Measurements from ENCODE around the gene QDPR. TPM values are rescaled to one million over a fixed set of nuclear protein-coding genes. Genes with fewer than 3 reads are reported as not detected.

The QDPR gene
- total and polyA plus RNA-seq, 4 donors: 23.4 to 45.4 (median 31.4) TPM

GRCh38 chr4:17534705-17535104 lies 22.8 kb upstream of the QDPR start:
- no peaks in the 10 kb centered on the region for H3K36me3 ChIP-seq (ENCODE audit: control insufficient read depth in 4 of 4, insufficient read depth in 4 of 4, low read length in 4 of 4)
- no peak overlapping the region for H3K4me3 ChIP-seq
- ATAC-seq (ENCODE audit: insufficient read depth, low FRiP score) (no peak), DNase-seq (no peak)
- no peaks in the 10 kb centered on the region for H3K4me1 ChIP-seq (ENCODE audit: control insufficient read depth in 5 of 5, insufficient read depth in 5 of 5, low read length in 5 of 5)
- WGBS, 2 donors: 94 to 100% methylated on average over 4 of the region's 4 CpGs
- H3K27me3 ChIP-seq (ENCODE audit: control insufficient read depth in 3 of 3, insufficient read depth in 3 of 3, low read length in 2 of 3): no peaks in the 10 kb centered on the region
- no peak overlapping the region for H3K27ac ChIP-seq (ENCODE audit: low read depth in 1 of 2, low read length in 1 of 2)
- H3K9me3 ChIP-seq (ENCODE audit: control insufficient read depth in 4 of 4, insufficient read depth in 3 of 4, low read length in 3 of 4): no peaks in the 10 kb centered on the region
- no peak overlapping the region for H3K9ac ChIP-seq (ENCODE audit: insufficient read depth in 1 of 2, low read length in 2 of 2)
- TF ChIP-seq CTCF (IDR thresholded peaks at IDR 0.05; ENCODE audit: control extremely low read depth, extremely low read depth): no peak

DNA sequence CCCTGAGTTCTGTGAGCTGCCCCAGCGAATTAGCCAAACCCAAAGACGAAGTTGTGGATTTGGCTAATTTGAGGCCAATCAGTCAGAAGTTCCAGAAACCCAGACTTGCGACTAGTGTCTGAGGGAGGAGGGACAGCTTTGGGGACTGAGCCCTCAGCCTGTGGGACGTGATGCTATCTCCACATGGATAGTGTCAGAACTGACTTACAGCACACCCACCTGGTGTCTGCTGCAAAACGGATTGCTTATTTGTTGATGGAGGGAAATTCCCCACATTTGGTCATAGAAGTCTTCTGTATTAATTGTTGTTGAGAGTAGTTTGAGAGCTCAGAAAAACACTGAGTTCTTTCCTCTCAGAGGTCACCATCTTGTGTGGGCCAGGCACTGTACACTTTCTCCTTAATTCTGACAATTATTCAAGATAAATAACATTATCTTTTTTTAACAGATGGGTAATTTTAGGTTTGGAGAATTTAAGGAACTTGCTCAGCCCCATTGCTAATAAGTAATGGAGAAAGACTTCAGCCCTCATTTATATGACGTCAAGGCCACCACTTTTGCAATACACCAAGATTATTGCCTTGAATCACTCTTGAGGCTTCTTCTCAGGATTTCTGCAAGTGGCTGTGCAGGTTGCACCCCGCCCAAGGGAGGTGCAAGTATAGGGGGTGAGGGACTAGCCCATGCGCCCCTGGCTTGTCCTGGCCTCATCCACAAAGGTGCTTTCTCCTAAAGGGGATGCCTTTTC lies 19.8 kb upstream of the QDPR start:
- no peaks in the 10 kb centered on the region for H3K27me3 ChIP-seq (ENCODE audit: control insufficient read depth in 3 of 3, insufficient read depth in 3 of 3, low read length in 2 of 3)
- peak overlapping the region in 1 of 2 donors; percentile 2 for H3K27ac ChIP-seq (ENCODE audit: low read depth in 1 of 2, low read length in 1 of 2)
- H3K36me3 ChIP-seq (ENCODE audit: control insufficient read depth in 4 of 4, insufficient read depth in 4 of 4, low read length in 4 of 4): no peaks in the 10 kb centered on the region
- H3K9ac ChIP-seq (ENCODE audit: insufficient read depth in 1 of 2, low read length in 2 of 2): no peak overlapping the region
- ATAC-seq (ENCODE audit: insufficient read depth, low FRiP score) (no peak), DNase-seq (no peak)
- no peaks in the 10 kb centered on the region for H3K4me1 ChIP-seq (ENCODE audit: control insufficient read depth in 5 of 5, insufficient read depth in 5 of 5, low read length in 5 of 5)
- TF ChIP-seq CTCF (IDR thresholded peaks at IDR 0.05; ENCODE audit: control extremely low read depth, extremely low read depth): no peak
- no peak overlapping the region for H3K4me3 ChIP-seq
- H3K9me3 ChIP-seq (ENCODE audit: control insufficient read depth in 4 of 4, insufficient read depth in 3 of 4, low read length in 3 of 4): no peaks in the 10 kb centered on the region
- 67 to 79% methylated on average over 8 of the region's 8 CpGs for WGBS, 2 donors

DNA sequence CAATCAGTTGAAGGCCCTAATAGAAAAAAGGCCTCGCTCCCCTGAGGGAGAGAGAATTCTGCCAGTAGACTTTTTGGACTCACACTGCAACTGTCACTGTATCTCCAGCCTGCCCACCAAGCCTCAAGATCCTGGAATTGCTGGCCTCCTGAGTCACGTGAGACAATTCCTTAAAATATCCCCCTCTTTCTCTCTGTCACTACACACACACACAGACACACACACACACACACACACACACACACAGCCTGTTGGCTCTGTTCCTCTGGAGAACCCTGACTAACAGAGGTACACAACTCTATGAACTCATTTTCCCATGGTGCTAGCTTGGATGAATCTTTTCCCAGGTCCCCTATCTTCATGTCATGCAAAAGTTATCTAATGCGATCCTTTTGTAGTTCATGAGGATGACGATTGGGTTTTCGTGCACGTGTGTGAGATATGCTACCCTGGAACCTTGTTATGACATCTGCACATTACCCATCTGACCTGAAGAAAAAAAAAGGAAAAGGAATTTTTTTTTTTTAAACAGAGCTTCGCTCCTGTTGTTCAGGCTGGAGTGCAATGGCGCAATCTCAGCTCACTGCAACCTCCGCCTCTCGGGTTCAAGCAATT lies 16.8 kb upstream of the QDPR start:
- Histone ChIP-seq H3K9ac (ENCODE audit: insufficient read depth in 1 of 2, low read length in 2 of 2) (no peak overlapping the region), H3K4me1 (ENCODE audit: control insufficient read depth in 5 of 5, insufficient read depth in 5 of 5, low read length in 5 of 5) (no peaks in the 10 kb centered on the region), H3K9me3 (ENCODE audit: control insufficient read depth in 4 of 4, insufficient read depth in 3 of 4, low read length in 3 of 4) (no peaks in the 10 kb centered on the region), H3K27ac (ENCODE audit: low read depth in 1 of 2, low read length in 1 of 2) (no peak overlapping the region), H3K36me3 (ENCODE audit: control insufficient read depth in 4 of 4, insufficient read depth in 4 of 4, low read length in 4 of 4) (no peaks in the 10 kb centered on the region), H3K27me3 (ENCODE audit: control insufficient read depth in 3 of 3, insufficient read depth in 3 of 3, low read length in 2 of 3) (no peaks in the 10 kb centered on the region), H3K4me3 (no peak overlapping the region)
- ATAC-seq (ENCODE audit: insufficient read depth, low FRiP score) (no peak), DNase-seq (no peak)
- WGBS, 2 donors: 93 to 96% methylated on average over 10 of the region's 10 CpGs
- no peak for TF ChIP-seq CTCF (IDR thresholded peaks at IDR 0.05; ENCODE audit: control extremely low read depth, extremely low read depth)
